ENCODE data around the gene ARX.

Gene ARX

GRCh38 chrX:25015486-25016360, at the start of gene ARX:
Gene ARX (minus strand): TSS chrX:25015965. CDS start chrX:25015737, 228 bp downstream.
- no peak for DNase-seq

- no peak for DNase-seq
Observed at GRCh38 chrX:25059273-25059672, 43.5 kb upstream of the ARX start.

- no peak for DNase-seq
Observed at GRCh38 chrX:25052798-25053534, 37.2 kb upstream of the ARX start.

GRCh38 chrX:25049971-25050370, 34.2 kb upstream of the ARX start:
- DNase-seq: no peak

GRCh38 chrX:25049357-25049756, 33.6 kb upstream of the ARX start:
- no peak for DNase-seq

- no peak for DNase-seq
Observed at GRCh38 chrX:25048178-25048577, 32.4 kb upstream of the ARX start.

- no peak for DNase-seq
Observed at GRCh38 chrX:25043192-25043591, 27.4 kb upstream of the ARX start.

GRCh38 chrX:25039036-25039435, 23.3 kb upstream of the ARX start:
- no peak for DNase-seq

GRCh38 chrX:25034889-25035288, 19.1 kb upstream of the ARX start:
- no peak for DNase-seq

GRCh38 chrX:25029288-25029825, 13.6 kb upstream of the ARX start:
- DNase-seq: no peak

- no peak for DNase-seq
Observed at GRCh38 chrX:25028726-25029125, 13.0 kb upstream of the ARX start.

GRCh38 chrX:25026576-25026975, 10.8 kb upstream of the ARX start:
- peak; percentile 5 for DNase-seq

GRCh38 chrX:25025615-25026014, 9.8 kb upstream of the ARX start:
- DNase-seq: no peak

GRCh38 chrX:25023908-25024307, 8.1 kb upstream of the ARX start:
- DNase-seq: no peak

- no peak for DNase-seq
Observed at GRCh38 chrX:25022499-25023325, 6.9 kb upstream of the ARX start.

GRCh38 chrX:25020905-25021449, 5.2 kb upstream of the ARX start:
- DNase-seq: peak; percentile 25

GRCh38 chrX:25020391-25020904, 4.7 kb upstream of the ARX start:
- no peak for DNase-seq

- DNase-seq: no peak
Observed at GRCh38 chrX:25019707-25020390, 4.1 kb upstream of the ARX start.

- no peak for DNase-seq
Observed at GRCh38 chrX:25018682-25019081, 2.9 kb upstream of the ARX start.

- no peak for DNase-seq
Observed at GRCh38 chrX:25017667-25018247, 2.0 kb upstream of the ARX start.

GRCh38 chrX:25016938-25017598, 1.3 kb upstream of the ARX start:
- DNase-seq: no peak

Data from NCI-H1694 (cell line).